Mucosa of descending colon (tissue), 3 donors: Measurements from ENCODE around the gene UMAD1. TPM values are rescaled to one million over a fixed set of nuclear protein-coding genes. Genes with fewer than 3 reads are reported as not detected.

Experiments
- ATAC-seq: fragments of 200-7000 bp; cut with Tn5 transposase; one replicate; pipeline ENCODE4 v1.9.1; 2020; ENCODE audit warnings: mild to moderate bottlenecking, moderate library complexity
- DNase-seq, 3 donors: peaks; one replicate each; pipeline ENCODE4 v3.0.0-alpha.2; 2020
- H3K36me3 ChIP-seq: fragments of 200-600 bp; one replicate; pipeline ENCODE4 v1.8.0; 2021; ENCODE audit warnings: low read depth, mild to moderate bottlenecking
- H3K4me1 ChIP-seq: fragments of 200-600 bp; one replicate; pipeline ENCODE4 v1.8.0; 2021; ENCODE audit warnings: low read depth, mild to moderate bottlenecking
- H3K4me3 ChIP-seq: fragments of 200-600 bp; one replicate; pipeline ENCODE4 v1.8.0; 2021; ENCODE audit warnings: mild to moderate bottlenecking
- H3K9me3 ChIP-seq: fragments of 200-600 bp; one replicate; pipeline ENCODE4 v1.8.0; 2021; ENCODE audit warnings: mild to moderate bottlenecking
- CTCF ChIP-seq: fragments of 200-600 bp; IDR thresholded peaks from one replicate; pipeline ENCODE4 v1.8.0; 2022; ENCODE audit warnings: antibody characterized with exemption, mild to moderate bottlenecking
- intact Hi-C, 2 donors: fragments of 100-400 bp; cut with DNase I in 1 of 2; cut with micrococcal nuclease in 1 of 2; formaldehyde crosslinking; loops; one replicate each; pipeline versions ENCODE4 v1.11.0 to v1.11.1; 2022; cut with DNase I, micrococcal nuclease
- total RNA-seq, 3 donors: library from RNA; stranded (reverse); fragmentation: NEBNext Ultra II Directional in 2 of 3; extraction: Animal tissue kit (Norgen Biotek cat#: 25700) in 2 of 3; gene quantifications; one replicate each; pipeline versions ENCODE4 v1.2.1 to v1.2.4, GENCODE V29; 2021 to 2023
- donor health status: DM: no; HTN: no; CAD: no; lungs with moderate emphysema.
- donor health status: DM: no; HTN: no; CAD: no.
- donor health status: DM: no; HTN: yes; CAD: no.

The UMAD1 gene
- total RNA-seq, 3 donors from 2014 or later: 18.5 to 22.1 (median 18.6) TPM

GRCh38 chr7:7746458-7746857, 105.9 kb downstream of the UMAD1 start:
- no peak for TF ChIP-seq CTCF
- DNase-seq (peak in 1 of 3 donors; percentile 27), ATAC-seq (peak; percentile 58)
- intact Hi-C loops: no loop called here
- no peaks in the 10 kb centered on the region for H3K36me3 ChIP-seq
- H3K9me3 ChIP-seq: no peaks in the 10 kb centered on the region
- no peak overlapping the region for H3K4me3 ChIP-seq
- peaks cover 10% of the 10 kb centered on the region for H3K4me1 ChIP-seq

GRCh38 chr7:7750571-7751242, 110.2 kb downstream of the UMAD1 start:
- H3K36me3 ChIP-seq: no peaks in the 10 kb centered on the region
- H3K4me3 ChIP-seq: no peak overlapping the region
- no peak for ATAC-seq
- intact Hi-C loops: no loop called here
- no peaks in the 10 kb centered on the region for H3K9me3 ChIP-seq
- H3K4me1 ChIP-seq: peaks cover 10% of the 10 kb centered on the region
- TF ChIP-seq CTCF: no peak
- no peak for DNase-seq

- no peak for TF ChIP-seq CTCF
- intact Hi-C loops: no loop called here
- H3K36me3 ChIP-seq: no peaks in the 10 kb centered on the region
- DNase-seq: peak in 2 of 3 donors; percentile 48 to 76
- H3K4me3 ChIP-seq: no peak overlapping the region
- no peaks in the 10 kb centered on the region for H3K9me3 ChIP-seq
- peak; percentile 92 for ATAC-seq
- peaks cover 7% of the 10 kb centered on the region for H3K4me1 ChIP-seq
These were observed 110.9 kb downstream of the UMAD1 start for GRCh38 chr7:7751243-7752092.

GRCh38 chr7:7756577-7756976, 116.0 kb downstream of the UMAD1 start:
- intact Hi-C loops: no loop called here
- no peak for TF ChIP-seq CTCF
- no peak overlapping the region for H3K4me3 ChIP-seq
- H3K4me1 ChIP-seq: no peaks in the 10 kb centered on the region
- H3K36me3 ChIP-seq: no peaks in the 10 kb centered on the region
- no peaks in the 10 kb centered on the region for H3K9me3 ChIP-seq
- DNase-seq: no peak
- ATAC-seq: no peak

GRCh38 chr7:7757576-7757975, 117.0 kb downstream of the UMAD1 start:
- no peak for TF ChIP-seq CTCF
- intact Hi-C loops: no loop called here
- no peaks in the 10 kb centered on the region for H3K4me1 ChIP-seq
- H3K36me3 ChIP-seq: no peaks in the 10 kb centered on the region
- no peak for ATAC-seq
- H3K9me3 ChIP-seq: no peaks in the 10 kb centered on the region
- no peak for DNase-seq
- H3K4me3 ChIP-seq: no peak overlapping the region
